ENCODE data around the gene F2. TPM values are rescaled to one million over a fixed set of nuclear protein-coding genes. Genes with fewer than 3 reads are reported as not detected.
"Not testable (repeated sequence)": the region's sequence is repeated elsewhere in the genome, so short reads cannot be mapped to it uniquely, and the experiment has no call there.

F2 gene
- total RNA-seq, 1 donor from 2014 or later, result 0.19 TPM

DNA sequence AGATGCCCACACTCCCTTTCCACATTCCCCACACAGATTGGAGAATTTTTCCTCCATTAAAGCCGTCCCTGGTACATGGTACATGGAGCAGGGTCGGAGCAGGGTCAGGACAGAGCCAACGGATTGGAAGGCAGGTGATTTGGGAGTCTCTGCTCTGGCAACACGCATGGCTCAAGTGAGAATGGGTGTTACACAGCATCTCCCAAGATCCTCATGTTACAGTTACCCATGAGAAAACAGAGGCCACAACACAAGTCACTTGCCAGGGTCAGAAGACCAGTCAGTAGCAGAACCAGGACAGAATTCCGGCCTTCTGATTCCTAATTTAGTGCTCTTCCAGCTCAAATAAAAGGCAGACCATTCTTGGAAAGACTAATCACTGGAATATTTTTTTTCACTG is 7.7 kb upstream of the F2 start:
- no peaks in the 10 kb centered on the region for H3K9me3 Mint-ChIP-seq (ENCODE audit: unreplicated experiment)
- H3K27ac Mint-ChIP-seq (ENCODE audit: unreplicated experiment), result peak overlapping the region; percentile 92
- H3K4me3 Mint-ChIP-seq (ENCODE audit: unreplicated experiment), result no peak overlapping the region
- H3K4me1 Mint-ChIP-seq (ENCODE audit: unreplicated experiment), result peaks cover 24% of the 10 kb centered on the region
- peaks cover 7% of the 10 kb centered on the region for H3K36me3 Mint-ChIP-seq (ENCODE audit: unreplicated experiment)
- DNase-seq (ENCODE audit: extremely low spot score, unreplicated experiment), result no peak
- H3K27me3 Mint-ChIP-seq (ENCODE audit: unreplicated experiment), result no peaks in the 10 kb centered on the region
- TF ChIP-seq, protein P1, sequence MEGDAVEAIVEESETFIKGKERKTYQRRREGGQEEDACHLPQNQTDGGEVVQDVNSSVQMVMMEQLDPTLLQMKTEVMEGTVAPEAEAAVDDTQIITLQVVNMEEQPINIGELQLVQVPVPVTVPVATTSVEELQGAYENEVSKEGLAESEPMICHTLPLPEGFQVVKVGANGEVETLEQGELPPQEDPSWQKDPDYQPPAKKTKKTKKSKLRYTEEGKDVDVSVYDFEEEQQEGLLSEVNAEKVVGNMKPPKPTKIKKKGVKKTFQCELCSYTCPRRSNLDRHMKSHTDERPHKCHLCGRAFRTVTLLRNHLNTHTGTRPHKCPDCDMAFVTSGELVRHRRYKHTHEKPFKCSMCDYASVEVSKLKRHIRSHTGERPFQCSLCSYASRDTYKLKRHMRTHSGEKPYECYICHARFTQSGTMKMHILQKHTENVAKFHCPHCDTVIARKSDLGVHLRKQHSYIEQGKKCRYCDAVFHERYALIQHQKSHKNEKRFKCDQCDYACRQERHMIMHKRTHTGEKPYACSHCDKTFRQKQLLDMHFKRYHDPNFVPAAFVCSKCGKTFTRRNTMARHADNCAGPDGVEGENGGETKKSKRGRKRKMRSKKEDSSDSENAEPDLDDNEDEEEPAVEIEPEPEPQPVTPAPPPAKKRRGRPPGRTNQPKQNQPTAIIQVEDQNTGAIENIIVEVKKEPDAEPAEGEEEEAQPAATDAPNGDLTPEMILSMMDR (IDR thresholded peaks at IDR 0.05), result no peak

- H3K27ac Mint-ChIP-seq (ENCODE audit: unreplicated experiment), result no peak overlapping the region
- no peak for DNase-seq (ENCODE audit: extremely low spot score, unreplicated experiment)
- no peaks in the 10 kb centered on the region for H3K27me3 Mint-ChIP-seq (ENCODE audit: unreplicated experiment)
- peaks cover 24% of the 10 kb centered on the region for H3K4me1 Mint-ChIP-seq (ENCODE audit: unreplicated experiment)
- TF ChIP-seq, protein P1 (IDR thresholded peaks at IDR 0.05), result no peak
- no peaks in the 10 kb centered on the region for H3K9me3 Mint-ChIP-seq (ENCODE audit: unreplicated experiment)
- H3K36me3 Mint-ChIP-seq (ENCODE audit: unreplicated experiment), result no peaks in the 10 kb centered on the region
- H3K4me3 Mint-ChIP-seq (ENCODE audit: unreplicated experiment), result no peak overlapping the region
These were observed 6.0 kb upstream of the F2 start for GRCh38 chr11:46712874-46713576.

- H3K27me3 Mint-ChIP-seq (ENCODE audit: unreplicated experiment); H3K27ac Mint-ChIP-seq (ENCODE audit: unreplicated experiment); H3K9me3 Mint-ChIP-seq (ENCODE audit: unreplicated experiment); H3K36me3 Mint-ChIP-seq (ENCODE audit: unreplicated experiment); H3K4me3 Mint-ChIP-seq (ENCODE audit: unreplicated experiment); DNase-seq (ENCODE audit: extremely low spot score, unreplicated experiment): not testable (repeated sequence)
- H3K4me1 Mint-ChIP-seq (ENCODE audit: unreplicated experiment), result peaks cover 24% of the 10 kb centered on the region
These were observed 1.2 kb upstream of the F2 start for GRCh38 chr11:46717825-46718154.

GRCh38 chr11:46718155-46719019 is 626 bp upstream of the F2 start:
- no peaks in the 10 kb centered on the region for H3K27me3 Mint-ChIP-seq (ENCODE audit: unreplicated experiment)
- TF ChIP-seq, protein P1 (IDR thresholded peaks at IDR 0.05), result no peak
- H3K9me3 Mint-ChIP-seq (ENCODE audit: unreplicated experiment), result no peaks in the 10 kb centered on the region
- H3K27ac Mint-ChIP-seq (ENCODE audit: unreplicated experiment), result no peak overlapping the region
- no peak for DNase-seq (ENCODE audit: extremely low spot score, unreplicated experiment)
- H3K36me3 Mint-ChIP-seq (ENCODE audit: unreplicated experiment), result no peaks in the 10 kb centered on the region
- H3K4me3 Mint-ChIP-seq (ENCODE audit: unreplicated experiment), result no peak overlapping the region
- H3K4me1 Mint-ChIP-seq (ENCODE audit: unreplicated experiment), result peaks cover 24% of the 10 kb centered on the region

DNA sequence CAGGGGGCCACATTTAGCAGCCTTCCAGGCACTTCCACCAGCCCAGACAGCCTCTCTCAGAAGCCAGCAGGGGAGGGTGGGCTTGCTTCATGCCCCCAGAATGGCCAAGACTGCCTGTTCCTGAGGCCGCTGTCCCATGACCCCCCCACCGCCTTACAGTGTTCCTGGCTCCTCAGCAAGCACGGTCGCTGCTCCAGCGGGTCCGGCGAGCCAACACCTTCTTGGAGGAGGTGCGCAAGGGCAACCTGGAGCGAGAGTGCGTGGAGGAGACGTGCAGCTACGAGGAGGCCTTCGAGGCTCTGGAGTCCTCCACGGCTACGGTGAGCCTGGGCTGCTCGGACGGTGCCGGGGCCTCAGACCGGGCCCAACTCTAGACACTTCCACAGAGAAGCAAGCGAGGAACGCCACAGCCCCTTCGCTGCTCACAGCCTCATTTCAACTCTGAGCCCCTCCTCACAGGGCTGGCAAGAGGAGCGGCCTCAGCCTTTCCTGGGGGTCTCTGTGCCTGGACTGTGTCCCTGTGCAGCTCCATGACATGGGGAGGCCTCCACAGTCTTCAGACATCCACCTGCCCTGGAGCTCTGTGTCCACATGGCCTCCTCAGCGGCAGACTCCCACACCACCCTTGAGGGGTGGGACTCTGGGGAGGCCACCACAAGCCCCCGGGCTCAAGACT is 668 bp downstream of the F2 start:
- Mint-ChIP-seq H3K36me3 (ENCODE audit: unreplicated experiment) (no peaks in the 10 kb centered on the region), H3K27me3 (ENCODE audit: unreplicated experiment) (no peaks in the 10 kb centered on the region), H3K9me3 (ENCODE audit: unreplicated experiment) (no peaks in the 10 kb centered on the region), H3K4me3 (ENCODE audit: unreplicated experiment) (no peak overlapping the region), H3K4me1 (ENCODE audit: unreplicated experiment) (peaks cover 16% of the 10 kb centered on the region), H3K27ac (ENCODE audit: unreplicated experiment) (no peak overlapping the region)
- DNase-seq (ENCODE audit: extremely low spot score, unreplicated experiment), result no peak
- TF ChIP-seq, protein P1 (IDR thresholded peaks at IDR 0.05), result no peak

All from osteocyte (in vitro differentiated cells).